Panc1 (cell line): ENCODE data around the gene YBEY. TPM values are rescaled to one million over a fixed set of nuclear protein-coding genes. Genes with fewer than 3 reads are reported as not detected.
A peak's percentile ranks its signal among the peaks of the same experiment; 100 is the strongest.

Source experiments
- ATAC-seq: fragments of 200-7000 bp; cut with Tn5 transposase; 2 replicates; pipeline ENCODE4 v1.9.1; 2020; ENCODE audit warnings: mild to moderate bottlenecking, moderate library complexity
- BruUV-seq: library from RNA; stranded (reverse); fragments of 400-500 nt; replicated peaks from 2 replicates; lab custom pipeline; 2021; lab: Mats Ljungman, UMichigan
- CTCF ChIA-PET: fragments of 300-600 bp; sonication (Branson Sonifier 250); formaldehyde crosslinking; loops from one replicate; lab custom pipeline; 2022; ENCODE audit warnings: antibody characterized with exemption; lab: Charles Lee
- POLR2A ChIA-PET: fragments of 300-600 bp; sonication (Branson Sonifier 250); formaldehyde crosslinking; loops from one replicate; lab custom pipeline; 2022; ENCODE audit warnings: antibody characterized with exemption; lab: Charles Lee
- DNase-seq: peaks from one replicate; pipeline ENCODE4 v3.0.0-alpha.2; 2010; ENCODE audit warnings: low read depth, low spot score
- H3K27ac ChIP-seq: 2 replicates; pipeline ENCODE4 v1.5.1; 2011; ENCODE audit warnings: mild to moderate bottlenecking, low read length, inconsistent platforms
- H3K27me3 ChIP-seq: fragments of 200-500 bp; sonication (Bioruptor generic); 2 replicates; pipeline ENCODE4 v1.6.0; 2014; ENCODE audit warnings: low read length, inconsistent platforms; ENCODE audit not compliant: control insufficient read depth, insufficient read depth
- H3K36me3 ChIP-seq: fragments of 200-500 bp; sonication (Bioruptor generic); 2 replicates; pipeline ENCODE4 v1.5.1; 2014; ENCODE audit warnings: inconsistent platforms, mild to moderate bottlenecking, low read length, moderate library complexity; ENCODE audit not compliant: control insufficient read depth, insufficient read depth
- H3K4me1 ChIP-seq: 2 replicates; pipeline ENCODE4 v1.5.1; 2011; ENCODE audit warnings: inconsistent platforms, mild to moderate bottlenecking, low read length, moderate library complexity; ENCODE audit not compliant: control insufficient read depth, insufficient read depth
- H3K4me3 ChIP-seq, 2 experiments: 2 replicates each; pipeline ENCODE4 v1.5.1; 2011 to 2012; ENCODE audit warnings: low read depth in 2 of 2, low read length in 2 of 2, mild to moderate bottlenecking in 2 of 2, inconsistent platforms in 1 of 2, moderate library complexity in 1 of 2
- H3K9me3 ChIP-seq: fragments of 200-500 bp; sonication (Bioruptor generic); 2 replicates; pipeline ENCODE4 v1.5.1; 2014; ENCODE audit warnings: low read depth, mild to moderate bottlenecking, inconsistent platforms, low read length, moderate library complexity; ENCODE audit not compliant: control insufficient read depth, insufficient read depth
- POLR2AphosphoS5 ChIP-seq: IDR thresholded peaks from 2 replicates; pipeline ENCODE4 v1.6.1; 2012; ENCODE audit warnings: mild to moderate bottlenecking, low read depth, low read length, moderate library complexity
- REST ChIP-seq, 2 experiments: IDR thresholded peaks; 2 replicates each; pipeline ENCODE4 v1.6.1; 2011 to 2012; ENCODE audit warnings: low read depth in 2 of 2, control low read depth in 1 of 2, low read length in 1 of 2, mild to moderate bottlenecking in 1 of 2, moderate library complexity in 1 of 2; ENCODE audit not compliant: insufficient read depth in 1 of 2
- SIN3A ChIP-seq: IDR thresholded peaks from 2 replicates; pipeline ENCODE4 v1.6.1; 2012; ENCODE audit warnings: low read depth, mild to moderate bottlenecking, low read length, moderate library complexity, borderline replicate concordance; ENCODE audit not compliant: insufficient read depth
- TCF7L2 ChIP-seq: IDR thresholded peaks from 2 replicates; pipeline ENCODE4 v1.6.1; 2011; ENCODE audit warnings: mild to moderate bottlenecking, low read depth, low read length, inconsistent platforms
- in situ Hi-C: cut with HindIII; loops from 2 replicates; pipeline ENCODE4 v1.10.0; 2016; ENCODE audit warnings: low sequenced_read_pairs, low pct_unique_long_range_greater_than_20kb
- intact Hi-C: fragments of 100-400 bp; cut with micrococcal nuclease; formaldehyde crosslinking; loops from one replicate; pipeline ENCODE4 v1.10.0; 2022; ENCODE audit not compliant: unreplicated experiment
- total RNA-seq: library from RNA; stranded (reverse); gene quantifications from one replicate; pipeline ENCODE4 v1.2.1, GENCODE V29; 2021; ENCODE audit not compliant: unreplicated experiment
- TF ChIP-seq, protein P1 (sequence below): fragments of 450-650 bp; IDR thresholded peaks from 2 replicates; pipeline ENCODE4 v1.5.1; 2017; ENCODE audit warnings: mild to moderate bottlenecking

The YBEY gene
- total RNA-seq, 1 experiment from 2014 or later, result 10.7 TPM

- Histone ChIP-seq H3K4me1 (peaks cover 22% of the 10 kb centered on the region; the same call in 1 of the 2 replicates), H3K9me3 (no peaks in the 10 kb centered on the region), H3K4me3 (peak overlapping the region; percentile 75 to 87), H3K27ac (peak overlapping the region; percentile 92), H3K27me3 (no peaks in the 10 kb centered on the region), H3K36me3 (peaks cover 4% of the 10 kb centered on the region; the same call in 1 of the 2 replicates)
- no peak for TF ChIP-seq SIN3A
- no peak for TF ChIP-seq POLR2AphosphoS5
- no peak for TF ChIP-seq REST (IDR thresholded peaks at IDR 0.05; ENCODE audit: insufficient read depth in 1 of 2, low read depth in 2 of 2, low read length in 1 of 2)
- TF ChIP-seq, protein P1, sequence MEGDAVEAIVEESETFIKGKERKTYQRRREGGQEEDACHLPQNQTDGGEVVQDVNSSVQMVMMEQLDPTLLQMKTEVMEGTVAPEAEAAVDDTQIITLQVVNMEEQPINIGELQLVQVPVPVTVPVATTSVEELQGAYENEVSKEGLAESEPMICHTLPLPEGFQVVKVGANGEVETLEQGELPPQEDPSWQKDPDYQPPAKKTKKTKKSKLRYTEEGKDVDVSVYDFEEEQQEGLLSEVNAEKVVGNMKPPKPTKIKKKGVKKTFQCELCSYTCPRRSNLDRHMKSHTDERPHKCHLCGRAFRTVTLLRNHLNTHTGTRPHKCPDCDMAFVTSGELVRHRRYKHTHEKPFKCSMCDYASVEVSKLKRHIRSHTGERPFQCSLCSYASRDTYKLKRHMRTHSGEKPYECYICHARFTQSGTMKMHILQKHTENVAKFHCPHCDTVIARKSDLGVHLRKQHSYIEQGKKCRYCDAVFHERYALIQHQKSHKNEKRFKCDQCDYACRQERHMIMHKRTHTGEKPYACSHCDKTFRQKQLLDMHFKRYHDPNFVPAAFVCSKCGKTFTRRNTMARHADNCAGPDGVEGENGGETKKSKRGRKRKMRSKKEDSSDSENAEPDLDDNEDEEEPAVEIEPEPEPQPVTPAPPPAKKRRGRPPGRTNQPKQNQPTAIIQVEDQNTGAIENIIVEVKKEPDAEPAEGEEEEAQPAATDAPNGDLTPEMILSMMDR, result no peak
- no TSS peak for BruUV-seq
- ChIA-PET POLR2A (no interaction called here), CTCF (no interaction called here)
- in situ Hi-C loops (no loop called here), intact Hi-C loops (no loop called here)
- ATAC-seq (no peak), DNase-seq (no peak)
These were observed 1.4 kb upstream of the YBEY start for GRCh38 chr21:46284733-46285132.

DNA sequence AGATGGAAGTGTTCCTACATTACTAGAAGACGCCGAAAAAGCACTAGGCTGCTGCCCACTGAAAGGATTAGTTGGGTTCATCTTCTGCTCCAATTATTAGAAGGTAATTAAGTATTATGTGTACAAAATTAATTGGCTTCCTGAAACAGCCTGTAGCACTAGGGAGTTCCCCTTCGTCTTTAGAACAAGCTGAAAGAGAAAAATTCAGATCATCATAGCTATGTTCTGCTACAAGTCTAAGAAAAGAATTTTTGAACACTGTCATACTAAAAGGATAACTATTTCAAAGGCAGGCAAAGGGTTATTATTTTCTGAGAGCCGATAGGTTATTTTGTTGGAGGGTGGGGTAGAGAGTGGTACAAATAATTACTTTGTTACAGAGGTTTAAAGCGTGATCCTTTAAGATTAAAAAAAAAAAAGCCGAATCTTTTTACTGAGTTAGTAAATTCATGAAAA is 908 bp upstream of the YBEY start, which contains the start of gene MCM3AP:
MCM3AP (minus strand) TSS at position 406 of the 456 bp plus-strand sequence; CDS start at position 81, 325 bp downstream.
- peak within 1 kb of the TSS; percentile 92 for H3K27ac ChIP-seq
- POLR2A ChIA-PET, result no interaction called here
- TSS peak; percentile 82 for BruUV-seq
- TF ChIP-seq, protein P1, result no peak
- TF ChIP-seq REST (IDR thresholded peaks at IDR 0.05; ENCODE audit: insufficient read depth in 1 of 2, low read depth in 2 of 2, low read length in 1 of 2) (no peak), SIN3A (no peak), TCF7L2 (no peak), POLR2AphosphoS5 (no peak)
- peak within 1 kb of the TSS; percentile 75 to 87 for H3K4me3 ChIP-seq
- no peaks in the 10 kb centered on the region for H3K27me3 ChIP-seq
- H3K36me3 ChIP-seq, result peaks cover 4% of the 10 kb centered on the region; the same call in 1 of the 2 replicates
- no peak for ATAC-seq
- in situ Hi-C loops, result no loop called here
- intact Hi-C loops, result no loop called here
- H3K4me1 ChIP-seq, result peaks cover 22% of the 10 kb centered on the region; the same call in 1 of the 2 replicates
- H3K9me3 ChIP-seq, result no peaks in the 10 kb centered on the region
- CTCF ChIA-PET, result no interaction called here
- DNase-seq, result no peak
